GM12801 (cell line): Measurements from ENCODE around the gene ERI2.

Experiments used
- TF ChIP-seq, protein P1 (sequence below): IDR thresholded peaks from one replicate; pipeline ENCODE4 v1.5.1; 2011; ENCODE audit warnings: control low read depth; ENCODE audit not compliant: insufficient read length; ENCODE audit errors: extremely low read depth

The ERI2 gene

DNA sequence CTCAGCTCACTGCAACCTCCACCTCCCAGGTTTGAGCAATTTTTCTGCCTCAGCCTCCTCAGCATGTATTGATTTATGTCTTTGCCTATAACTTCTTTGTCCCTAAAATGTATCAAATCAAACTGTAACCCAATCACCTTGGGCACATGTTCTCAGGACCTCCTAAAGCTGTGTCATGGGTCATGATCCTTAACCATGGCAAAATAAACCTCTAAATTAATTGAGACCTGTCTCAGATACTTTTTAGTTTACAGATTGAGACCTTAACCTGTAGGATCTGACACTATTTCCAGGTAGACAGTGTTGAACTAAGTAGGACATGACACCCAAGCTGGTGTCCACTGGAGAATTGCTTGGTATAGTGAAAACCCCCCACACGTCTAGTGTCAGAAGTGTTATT lies 45.1 kb downstream of the ERI2 start:
- TF ChIP-seq, protein P1, sequence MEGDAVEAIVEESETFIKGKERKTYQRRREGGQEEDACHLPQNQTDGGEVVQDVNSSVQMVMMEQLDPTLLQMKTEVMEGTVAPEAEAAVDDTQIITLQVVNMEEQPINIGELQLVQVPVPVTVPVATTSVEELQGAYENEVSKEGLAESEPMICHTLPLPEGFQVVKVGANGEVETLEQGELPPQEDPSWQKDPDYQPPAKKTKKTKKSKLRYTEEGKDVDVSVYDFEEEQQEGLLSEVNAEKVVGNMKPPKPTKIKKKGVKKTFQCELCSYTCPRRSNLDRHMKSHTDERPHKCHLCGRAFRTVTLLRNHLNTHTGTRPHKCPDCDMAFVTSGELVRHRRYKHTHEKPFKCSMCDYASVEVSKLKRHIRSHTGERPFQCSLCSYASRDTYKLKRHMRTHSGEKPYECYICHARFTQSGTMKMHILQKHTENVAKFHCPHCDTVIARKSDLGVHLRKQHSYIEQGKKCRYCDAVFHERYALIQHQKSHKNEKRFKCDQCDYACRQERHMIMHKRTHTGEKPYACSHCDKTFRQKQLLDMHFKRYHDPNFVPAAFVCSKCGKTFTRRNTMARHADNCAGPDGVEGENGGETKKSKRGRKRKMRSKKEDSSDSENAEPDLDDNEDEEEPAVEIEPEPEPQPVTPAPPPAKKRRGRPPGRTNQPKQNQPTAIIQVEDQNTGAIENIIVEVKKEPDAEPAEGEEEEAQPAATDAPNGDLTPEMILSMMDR: no peak

DNA sequence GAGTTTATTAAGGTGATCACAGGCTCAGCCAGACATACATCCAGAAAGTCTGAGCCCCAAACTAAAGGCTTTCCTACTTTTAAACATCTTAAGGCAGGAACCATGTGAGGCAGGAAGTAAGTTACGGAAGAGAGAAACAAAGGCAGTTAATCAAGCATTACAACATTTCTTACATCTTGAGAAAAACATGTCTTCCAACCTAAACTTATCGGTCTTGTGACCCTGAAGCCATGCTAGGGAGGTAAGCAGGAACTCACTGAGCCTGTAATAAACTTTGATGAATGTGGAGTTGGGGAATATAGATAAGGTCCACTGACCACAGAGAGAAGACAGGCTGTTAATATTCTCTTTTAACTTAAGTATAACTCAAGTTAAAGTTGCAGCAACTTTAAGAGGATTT lies 45.9 kb downstream of the ERI2 start:
- TF ChIP-seq, protein P1: no peak

DNA sequence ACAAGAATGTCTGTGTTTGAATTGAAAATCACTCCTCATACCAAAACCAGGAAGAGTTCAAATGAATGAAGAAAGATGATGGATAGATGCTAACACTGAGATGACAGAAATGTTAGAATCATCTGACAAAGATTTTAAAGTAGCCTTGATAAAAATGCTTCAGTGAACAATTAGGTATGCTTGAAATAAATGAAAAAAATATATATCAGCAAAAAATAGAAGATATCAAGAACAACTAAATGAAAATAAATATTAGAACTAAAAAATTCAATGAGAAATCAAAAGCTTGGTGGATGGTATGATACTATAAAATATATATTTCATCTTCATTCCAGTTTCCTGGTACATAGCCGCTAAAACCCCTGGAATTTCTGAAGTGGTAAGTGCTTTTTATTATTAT lies 51.0 kb downstream of the ERI2 start:
- TF ChIP-seq, protein P1: no peak

DNA sequence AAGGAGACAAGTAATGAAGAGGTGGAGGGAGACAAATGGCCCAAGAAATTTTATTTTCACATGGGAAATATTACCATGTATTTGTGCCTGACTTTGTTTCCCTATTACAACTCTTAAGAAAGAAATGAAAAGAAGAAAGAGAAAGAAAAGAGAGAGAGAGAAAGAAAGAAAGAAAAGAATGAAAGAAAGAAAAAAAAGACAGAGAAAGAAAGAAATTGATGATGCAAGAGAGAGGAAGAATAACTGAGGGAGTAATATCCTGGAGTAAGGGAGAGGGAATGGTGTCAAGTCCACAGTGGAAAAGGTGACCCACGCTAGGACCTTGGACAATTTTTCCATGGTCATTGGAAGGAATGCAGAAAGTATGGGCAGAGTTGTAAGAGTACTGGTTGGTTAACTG lies 52.5 kb downstream of the ERI2 start:
- TF ChIP-seq, protein P1: no peak

DNA sequence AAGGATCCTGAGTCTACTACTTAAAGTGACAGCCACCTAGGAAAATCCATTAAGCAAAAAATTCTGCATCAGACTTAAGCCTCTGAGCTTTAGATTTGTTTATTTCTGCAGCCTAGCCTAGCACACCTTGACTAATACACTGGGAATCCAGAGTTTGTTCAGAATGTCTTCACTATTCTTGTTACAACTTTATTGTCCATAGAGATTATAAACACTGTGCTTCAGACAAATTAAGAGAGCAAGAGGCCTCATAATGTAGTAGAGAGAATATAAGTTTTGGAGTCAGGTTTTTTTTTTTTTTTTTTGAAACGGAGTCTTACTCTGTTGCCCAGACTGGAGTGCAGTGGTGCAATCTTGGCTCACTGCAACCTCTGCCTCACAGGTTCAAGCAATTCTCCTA lies 55.7 kb downstream of the ERI2 start:
- TF ChIP-seq, protein P1: no peak

DNA sequence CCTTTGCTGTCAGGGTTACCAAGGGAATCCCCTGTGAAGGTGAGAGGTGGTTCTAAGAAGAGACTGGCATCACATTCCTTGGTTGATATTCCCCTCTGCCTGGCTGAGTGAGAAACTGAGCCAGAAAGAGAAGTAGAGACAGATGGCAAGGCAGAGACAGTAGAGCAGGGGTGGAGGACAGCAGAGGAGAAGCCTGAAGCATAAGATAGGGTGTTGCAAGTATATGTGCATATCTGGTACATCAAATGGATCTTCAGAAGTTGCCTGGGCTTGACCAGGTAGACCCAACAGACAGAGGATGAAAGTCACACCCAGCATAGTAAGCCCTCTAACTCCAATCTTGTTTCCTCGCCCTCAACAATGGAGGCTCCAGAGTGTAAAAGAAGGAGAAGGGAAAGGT lies 56.8 kb downstream of the ERI2 start:
- TF ChIP-seq, protein P1: no peak

DNA sequence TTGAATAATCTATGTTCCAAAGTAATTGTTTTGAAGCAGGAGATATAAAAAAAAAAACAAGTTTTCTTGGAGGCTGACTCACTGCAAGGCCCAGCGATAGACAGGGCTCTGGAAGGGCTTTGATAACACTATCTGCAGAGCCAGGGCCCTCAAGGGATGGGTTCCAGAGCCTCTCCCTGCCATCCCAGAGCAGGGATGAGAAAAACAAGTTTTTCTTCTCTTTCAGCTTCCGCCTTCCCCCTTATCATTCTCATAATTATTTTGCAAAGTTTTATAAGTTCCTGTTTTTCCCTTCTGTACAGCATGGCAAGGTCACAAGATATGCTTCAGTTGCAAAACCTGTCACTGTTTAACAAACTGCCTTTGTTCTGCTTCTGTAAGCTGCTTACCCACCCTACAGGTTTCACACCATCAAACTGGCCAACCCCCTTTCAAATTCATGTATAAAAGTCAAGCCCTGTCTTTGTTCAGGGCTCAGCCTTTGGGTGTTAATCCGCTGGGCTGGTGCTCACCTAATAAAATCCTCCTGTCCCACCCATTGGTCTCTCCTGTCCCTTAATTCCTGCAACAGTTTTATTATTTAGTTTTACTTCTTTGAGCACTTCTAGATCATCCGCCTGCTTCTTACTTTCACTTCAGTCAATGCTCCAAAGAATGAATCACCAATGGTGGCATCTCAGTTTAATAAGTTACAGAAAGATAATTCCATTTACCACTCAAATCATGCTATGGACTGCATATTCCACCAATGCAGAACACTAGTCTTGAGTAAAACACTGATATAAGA lies 59.0 kb downstream of the ERI2 start:
- TF ChIP-seq, protein P1: no peak
